ENCODE data around the gene FAM193B. TPM values are rescaled to one million over a fixed set of nuclear protein-coding genes. Genes with fewer than 3 reads are reported as not detected.
"Not testable (repeated sequence)": the region's sequence is repeated elsewhere in the genome, so short reads cannot be mapped to it uniquely, and the experiment has no call there.

Gene FAM193B
- polyA plus RNA-seq, 1 donor = 59.9 TPM

- no peak for DNase-seq
These were observed 21.8 kb upstream of the FAM193B start for GRCh38 chr5:177576169-177576568.

- no peak for DNase-seq
These were observed 21.1 kb upstream of the FAM193B start for GRCh38 chr5:177575488-177575887.

GRCh38 chr5:177569894-177570293 lies 15.5 kb upstream of the FAM193B start:
- DNase-seq = no peak

DNA sequence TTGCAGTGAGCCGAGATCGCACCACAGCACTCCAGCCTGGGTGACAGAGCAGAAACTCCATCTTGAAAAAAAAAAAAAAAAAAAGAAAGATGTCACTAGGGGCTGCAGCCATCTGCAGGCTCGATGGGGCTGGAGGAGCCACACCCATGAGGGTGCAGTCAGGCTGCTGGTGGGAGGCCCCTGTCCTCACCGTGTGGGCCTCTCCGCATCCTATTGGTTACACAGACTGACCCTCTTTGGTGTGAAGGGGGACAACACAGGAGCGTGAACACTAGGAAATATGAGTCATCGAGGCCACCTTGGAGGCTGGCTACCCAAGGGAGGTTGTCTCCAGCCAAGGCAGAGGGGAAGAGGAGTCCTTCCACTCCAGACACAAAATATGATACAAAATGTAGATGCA lies 14.0 kb upstream of the FAM193B start:
- DNase-seq = no peak

DNA sequence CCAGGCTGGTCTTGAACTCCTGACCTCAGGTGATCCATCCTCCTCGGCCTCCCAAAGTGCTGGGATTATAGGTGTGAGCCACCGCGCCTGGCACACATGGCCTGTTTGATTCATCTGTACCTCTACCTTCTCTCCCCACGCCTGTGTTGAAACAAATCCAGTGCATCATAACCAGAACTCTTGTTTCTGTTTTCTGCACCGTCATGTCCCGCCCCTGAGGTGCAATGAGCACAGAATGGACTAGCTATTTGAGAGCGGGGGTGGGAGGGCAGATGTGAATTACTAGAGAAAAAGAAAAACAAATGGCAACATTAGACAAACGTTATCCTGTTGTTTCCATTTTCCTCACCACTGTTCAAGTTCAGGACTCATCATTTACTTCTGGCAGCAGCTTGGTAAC lies 10.7 kb upstream of the FAM193B start:
- no peak for DNase-seq

DNA sequence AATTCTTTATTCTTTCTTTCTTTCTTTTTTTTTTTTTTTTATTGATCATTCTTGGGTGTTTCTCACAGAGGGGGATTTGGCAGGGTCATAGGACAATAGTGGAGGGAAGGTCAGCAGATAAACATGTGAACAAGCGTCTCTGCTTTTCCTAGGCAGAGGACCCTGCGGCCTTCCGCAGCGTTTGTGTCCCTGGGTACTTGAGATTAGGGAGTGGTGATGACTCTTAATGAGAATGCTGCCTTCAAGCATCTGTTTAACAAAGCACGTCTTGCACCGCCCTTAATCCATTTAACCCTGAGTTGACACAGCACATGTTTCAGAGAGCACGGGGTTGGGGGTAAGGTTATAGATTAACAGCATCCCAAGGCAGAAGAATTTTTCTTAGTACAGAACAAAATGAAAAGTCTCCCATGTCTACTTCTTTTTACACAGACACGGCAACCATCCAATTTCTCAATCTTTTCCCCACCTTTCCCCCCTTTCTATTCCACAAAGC lies 5.1 kb upstream of the FAM193B start:
- not testable (repeated sequence) for DNase-seq

DNA sequence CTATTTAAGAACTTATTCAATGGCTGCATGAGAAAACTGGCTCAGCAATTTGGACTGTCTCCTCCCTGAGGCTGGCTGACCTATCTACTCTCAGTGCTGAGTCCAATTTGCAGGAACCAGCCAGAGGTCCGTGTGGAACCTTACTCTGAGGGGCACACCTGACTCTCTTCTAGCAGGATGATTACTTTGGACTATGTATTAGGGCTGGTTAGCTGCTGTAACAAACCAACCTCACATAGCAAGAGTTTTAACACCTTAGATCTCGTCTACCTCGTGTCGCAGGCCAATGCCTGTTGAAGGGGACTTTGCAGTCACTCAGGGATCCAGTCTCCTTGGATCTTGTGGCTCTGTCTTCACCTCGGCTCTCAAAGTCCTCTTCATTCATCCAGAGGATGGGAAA lies 3.4 kb upstream of the FAM193B start:
- no peak for DNase-seq

DNA sequence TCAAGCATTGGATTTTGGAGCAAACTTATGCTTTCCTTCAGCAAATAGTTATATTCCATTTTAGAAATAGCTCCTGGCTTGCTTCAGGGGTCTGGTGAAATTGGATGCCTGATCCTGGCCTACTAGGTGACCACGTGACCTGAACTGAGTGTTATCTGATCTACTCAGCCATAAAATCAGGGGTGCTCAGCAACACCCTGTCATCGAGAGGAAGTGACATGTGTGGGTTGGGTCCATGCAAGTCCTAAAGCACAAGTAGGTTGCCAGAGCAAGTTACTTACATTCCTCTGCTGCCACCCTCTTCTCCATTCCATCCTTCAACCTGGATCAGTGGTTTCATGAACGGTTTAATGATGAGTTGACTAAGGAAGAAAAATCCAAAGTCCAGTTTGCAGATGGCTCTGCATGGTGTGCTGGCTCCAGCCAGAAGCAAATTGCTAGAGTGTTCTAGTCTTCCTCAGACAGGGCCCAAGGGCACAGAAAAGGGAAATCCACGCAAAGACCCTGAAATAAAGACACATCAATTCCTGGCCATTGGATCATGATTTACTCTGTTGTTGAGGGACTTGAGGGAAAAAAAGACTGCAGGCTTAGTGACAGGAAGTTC lies 2.8 kb upstream of the FAM193B start:
- DNase-seq = no peak

GRCh38 chr5:177555665-177556064 lies 1.3 kb upstream of the FAM193B start:
- no peak for DNase-seq

- DNase-seq = no peak
These were observed 865 bp upstream of the FAM193B start for GRCh38 chr5:177555228-177555627.

- DNase-seq = no peak
These were observed 513 bp downstream of the FAM193B start for GRCh38 chr5:177553671-177554429.

GRCh38 chr5:177552839-177553455 lies 1.4 kb downstream of the FAM193B start:
- no peak for DNase-seq

GRCh38 chr5:177550122-177550521 lies 4.2 kb downstream of the FAM193B start:
- no peak for DNase-seq

DNA sequence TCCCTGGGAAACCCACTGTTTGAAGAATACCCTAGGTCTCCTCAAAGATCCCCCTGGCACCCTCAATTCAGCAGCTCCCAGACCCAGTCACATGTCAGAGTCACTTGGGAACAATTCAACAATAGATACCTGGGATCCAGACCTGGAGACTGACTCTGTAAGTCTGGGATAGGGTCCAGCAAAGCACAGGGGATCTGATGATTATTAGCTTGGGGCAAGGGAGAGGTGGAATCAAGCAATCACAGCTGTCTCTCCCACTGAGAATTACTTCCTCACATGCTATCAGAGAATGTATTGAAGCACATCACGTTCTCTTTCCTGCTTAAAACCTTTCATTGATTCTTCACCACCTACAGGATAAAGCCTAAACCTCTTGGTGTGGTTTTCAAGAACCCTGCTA lies 5.9 kb downstream of the FAM193B start:
- DNase-seq = no peak

DNA sequence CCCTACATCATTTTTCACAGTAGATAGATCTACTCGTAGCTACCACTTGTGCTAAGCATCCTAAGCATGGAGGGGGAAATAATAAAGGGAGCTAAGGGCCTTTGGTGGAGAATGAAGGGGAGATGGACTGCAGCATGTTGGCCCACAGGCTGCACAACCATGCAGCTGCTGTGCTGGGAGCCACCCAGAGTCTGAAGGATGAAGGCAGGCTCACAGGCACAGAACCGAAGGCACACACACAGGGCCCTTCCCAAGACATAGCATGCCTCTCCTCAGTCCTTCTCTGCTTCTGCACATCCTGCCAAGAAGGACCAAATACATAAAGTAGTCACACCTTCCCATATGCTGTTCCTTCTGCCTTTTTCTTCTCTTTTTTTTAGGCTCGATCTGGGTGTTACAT lies 6.6 kb downstream of the FAM193B start:
- DNase-seq = no peak

- no peak for DNase-seq
These were observed 8.1 kb downstream of the FAM193B start for GRCh38 chr5:177546258-177546741.

GRCh38 chr5:177545487-177546257 lies 8.7 kb downstream of the FAM193B start:
- peak; percentile 42 for DNase-seq

GRCh38 chr5:177542816-177543465 lies 11.4 kb downstream of the FAM193B start:
- no peak for DNase-seq

DNA sequence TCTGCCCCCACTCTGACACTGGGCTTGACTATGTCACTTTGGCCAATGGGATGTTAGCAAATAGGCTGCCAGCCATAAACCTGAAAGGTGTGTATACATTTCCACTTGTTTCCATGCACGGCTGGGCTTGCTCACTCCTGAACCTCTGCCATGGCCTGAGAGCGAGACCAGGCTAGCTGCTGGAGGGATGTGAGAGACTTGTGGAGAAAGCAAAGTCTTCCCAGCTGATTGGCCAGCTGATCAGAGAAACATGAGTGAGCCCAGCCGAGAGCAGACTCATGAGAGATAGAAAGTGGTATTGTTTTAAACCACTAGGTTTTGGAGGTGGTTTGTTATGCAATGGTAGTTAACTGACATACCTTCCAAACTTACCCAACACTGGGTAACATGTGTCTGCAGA lies 13.9 kb downstream of the FAM193B start:
- no peak for DNase-seq

- DNase-seq = no peak
These were observed 15.0 kb downstream of the FAM193B start for GRCh38 chr5:177539411-177539810.

DNA sequence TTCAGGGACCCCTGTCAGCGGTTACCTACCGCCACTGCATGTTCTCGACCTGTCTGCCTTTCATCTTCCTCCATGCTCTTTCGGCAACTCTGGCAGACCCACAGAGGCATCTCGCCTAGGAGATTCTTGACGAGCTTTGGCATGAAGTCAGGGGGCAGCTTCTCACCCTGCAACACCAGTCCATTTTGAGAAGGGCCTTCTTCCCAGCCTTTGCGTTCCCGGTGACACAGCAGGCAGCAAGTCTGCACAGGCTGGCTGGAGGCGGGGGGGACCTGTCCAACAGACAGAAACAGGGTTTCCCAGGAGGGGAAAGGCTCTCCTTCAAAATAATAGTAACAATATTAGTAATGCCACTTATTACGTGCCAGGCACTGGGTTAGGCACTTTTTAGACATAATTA lies 15.5 kb downstream of the FAM193B start:
- DNase-seq = no peak
